Mesendoderm (in vitro differentiated cells): ENCODE data around the gene DHX40.
"Not testable (repeated sequence)": the region's sequence is repeated elsewhere in the genome, so short reads cannot be mapped to it uniquely, and the experiment has no call there.

Experiments used
- DNase-seq: peaks from one replicate; pipeline ENCODE4 v3.0.0; 2013
- H2AK5ac ChIP-seq: 2 replicates; pipeline ENCODE4 v1.6.1; 2013; ENCODE audit warnings: low read length, inconsistent platforms
- H2BK120ac ChIP-seq: 2 replicates; pipeline ENCODE4 v1.6.1; 2013; ENCODE audit warnings: low read depth, mild to moderate bottlenecking, low read length, moderate library complexity, mixed read lengths
- H2BK15ac ChIP-seq: replicated peaks from 2 replicates; pipeline ENCODE4 v1.6.1; 2013; ENCODE audit warnings: low read depth, mild to moderate bottlenecking, moderate library complexity
- H2BK5ac ChIP-seq: 2 replicates; pipeline ENCODE4 v1.6.1; 2013; ENCODE audit warnings: low read length, inconsistent platforms
- H3K18ac ChIP-seq: 2 replicates; pipeline ENCODE4 v1.6.1; 2013; ENCODE audit warnings: mild to moderate bottlenecking, low read length, mixed read lengths
- H3K23ac ChIP-seq: one replicate; pipeline ENCODE4 v1.6.1; 2013; ENCODE audit warnings: low read length
- H3K27ac ChIP-seq: 2 replicates; pipeline ENCODE4 v1.5.1; 2013; ENCODE audit warnings: low read depth, mild to moderate bottlenecking, inconsistent platforms, low read length, moderate library complexity
- H3K27me3 ChIP-seq: 2 replicates; pipeline ENCODE4 v1.6.1; 2013; ENCODE audit warnings: low read length, control low read depth, mild to moderate bottlenecking, inconsistent platforms; ENCODE audit not compliant: insufficient read depth, poor library complexity
- H3K36me3 ChIP-seq: 2 replicates; pipeline ENCODE4 v1.6.1; 2013; ENCODE audit warnings: low read length, inconsistent platforms; ENCODE audit not compliant: control insufficient read depth, insufficient read depth
- H3K4ac ChIP-seq: one replicate; pipeline ENCODE4 v1.6.1; 2013; ENCODE audit warnings: low read depth, mild to moderate bottlenecking, low read length, moderate library complexity
- H3K4me1 ChIP-seq: 2 replicates; pipeline ENCODE4 v1.6.1; 2013; ENCODE audit warnings: low read depth, low read length, inconsistent platforms; ENCODE audit not compliant: control insufficient read depth
- H3K4me2 ChIP-seq: 2 replicates; pipeline ENCODE4 v1.6.1; 2013; ENCODE audit warnings: low read length
- H3K4me3 ChIP-seq: 2 replicates; pipeline ENCODE4 v1.5.1; 2013; ENCODE audit warnings: mild to moderate bottlenecking, low read length
- H3K56ac ChIP-seq: one replicate; pipeline ENCODE4 v1.6.1; 2013; ENCODE audit warnings: low read length
- H3K79me1 ChIP-seq: 2 replicates; pipeline ENCODE4 v1.6.1; 2013; ENCODE audit warnings: low read length, inconsistent platforms
- H3K79me2 ChIP-seq: 2 replicates; pipeline ENCODE4 v1.6.1; 2013; ENCODE audit warnings: mild to moderate bottlenecking, low read length; ENCODE audit not compliant: control insufficient read depth, insufficient read depth
- H3K9ac ChIP-seq: 2 replicates; pipeline ENCODE4 v1.6.1; 2013; ENCODE audit warnings: low read length, inconsistent platforms
- H4K5ac ChIP-seq: one replicate; pipeline ENCODE4 v1.6.1; 2013; ENCODE audit warnings: low read length
- H4K8ac ChIP-seq: one replicate; pipeline ENCODE4 v1.6.1; 2013; ENCODE audit warnings: low read depth, mild to moderate bottlenecking, control low read depth, low read length, moderate library complexity
- WGBS: extraction: QIAGEN DNeasy Blood & Tissue Kit; methylation state at CpG from one replicate; pipeline ENCODE4 v1.1.7; 2013; ENCODE audit warnings: low lambda C conversion rate, missing lambda C conversion rate; ENCODE audit not compliant: insufficient coverage; ENCODE audit errors: extremely low coverage; 5-methylcytosine and 5-hydroxymethylcytosine counted together

The DHX40 gene

GRCh38 chr17:59547131-59547915, 18.1 kb upstream of the DHX40 start:
- no peaks in the 10 kb centered on the region for H3K79me1 ChIP-seq
- no peak overlapping the region for H3K4me3 ChIP-seq
- DNase-seq: no peak
- H3K4ac ChIP-seq: no peak overlapping the region
- H4K5ac ChIP-seq: no peak overlapping the region
- H3K27me3 ChIP-seq: no peaks in the 10 kb centered on the region
- H3K23ac ChIP-seq: no peak overlapping the region
- no peaks in the 10 kb centered on the region for H3K36me3 ChIP-seq
- no peak overlapping the region for H2BK120ac ChIP-seq
- H2AK5ac ChIP-seq: no peak overlapping the region
- no peak overlapping the region for H3K18ac ChIP-seq
- no peak overlapping the region for H3K4me2 ChIP-seq
- H3K4me1 ChIP-seq: no peaks in the 10 kb centered on the region
- H3K27ac ChIP-seq: no peak overlapping the region
- H3K56ac ChIP-seq: no peak overlapping the region
- H3K9ac ChIP-seq: no peak overlapping the region
- no peak overlapping the region for H4K8ac ChIP-seq
- H2BK5ac ChIP-seq: no peak overlapping the region
- no CpG with 5 or more reads among the region's 9 CpGs for WGBS
- no peak overlapping the region for H2BK15ac ChIP-seq
- H3K79me2 ChIP-seq: no peaks in the 10 kb centered on the region

- not testable (repeated sequence) for H3K4ac ChIP-seq, H3K56ac ChIP-seq, H2AK5ac ChIP-seq, H3K18ac ChIP-seq, H3K79me1 ChIP-seq, H3K4me1 ChIP-seq, H3K23ac ChIP-seq, H2BK5ac ChIP-seq, H3K4me2 ChIP-seq, H3K79me2 ChIP-seq, H2BK15ac ChIP-seq, H3K4me3 ChIP-seq, H4K5ac ChIP-seq, H3K27ac ChIP-seq, H3K9ac ChIP-seq, H4K8ac ChIP-seq, H2BK120ac ChIP-seq, H3K36me3 ChIP-seq, H3K27me3 ChIP-seq
- peak; percentile 16 for DNase-seq
- no CpG with 5 or more reads among the region's 10 CpGs for WGBS
Observed at GRCh38 chr17:59548985-59549384, 16.4 kb upstream of the DHX40 start.

- no peak overlapping the region for H3K9ac ChIP-seq
- no peak overlapping the region for H4K5ac ChIP-seq
- H2AK5ac ChIP-seq: no peak overlapping the region
- DNase-seq: no peak
- no peak overlapping the region for H3K4ac ChIP-seq
- no peaks in the 10 kb centered on the region for H3K36me3 ChIP-seq
- H3K23ac ChIP-seq: no peak overlapping the region
- no peak overlapping the region for H3K27ac ChIP-seq
- H2BK5ac ChIP-seq: no peak overlapping the region
- no peaks in the 10 kb centered on the region for H3K4me1 ChIP-seq
- H4K8ac ChIP-seq: no peak overlapping the region
- H3K4me3 ChIP-seq: no peak overlapping the region
- H3K79me2 ChIP-seq: no peaks in the 10 kb centered on the region
- no peaks in the 10 kb centered on the region for H3K79me1 ChIP-seq
- no peak overlapping the region for H3K4me2 ChIP-seq
- no peak overlapping the region for H3K18ac ChIP-seq
- H3K56ac ChIP-seq: no peak overlapping the region
- no peaks in the 10 kb centered on the region for H3K27me3 ChIP-seq
- no peak overlapping the region for H2BK15ac ChIP-seq
- WGBS: no CpG with 5 or more reads among the region's 4 CpGs
- no peak overlapping the region for H2BK120ac ChIP-seq
Observed at GRCh38 chr17:59550703-59551102, 14.7 kb upstream of the DHX40 start.

GRCh38 chr17:59558039-59558438, 7.4 kb upstream of the DHX40 start:
- Histone ChIP-seq H3K18ac (no peak overlapping the region), H2AK5ac (no peak overlapping the region), H3K56ac (no peak overlapping the region), H2BK5ac (no peak overlapping the region), H4K8ac (no peak overlapping the region), H3K79me1 (no peaks in the 10 kb centered on the region), H3K79me2 (no peaks in the 10 kb centered on the region), H3K9ac (no peak overlapping the region), H3K4me2 (no peak overlapping the region), H2BK120ac (no peak overlapping the region), H3K27ac (no peak overlapping the region), H3K27me3 (no peaks in the 10 kb centered on the region), H3K4me3 (no peak overlapping the region), H3K4ac (no peak overlapping the region), H3K36me3 (no peaks in the 10 kb centered on the region), H4K5ac (no peak overlapping the region), H3K23ac (no peak overlapping the region), H3K4me1 (no peaks in the 10 kb centered on the region), H2BK15ac (no peak overlapping the region)
- no CpG with 5 or more reads among the region's 7 CpGs for WGBS
- DNase-seq: no peak

- Histone ChIP-seq H3K4me2 (no peak overlapping the region), H3K56ac (no peak overlapping the region), H3K4me1 (no peaks in the 10 kb centered on the region), H3K18ac (no peak overlapping the region), H3K23ac (no peak overlapping the region), H3K4me3 (no peak overlapping the region), H4K5ac (no peak overlapping the region), H3K9ac (no peak overlapping the region), H3K79me2 (no peaks in the 10 kb centered on the region), H3K36me3 (no peaks in the 10 kb centered on the region), H3K4ac (no peak overlapping the region), H3K79me1 (no peaks in the 10 kb centered on the region), H2BK5ac (no peak overlapping the region), H4K8ac (no peak overlapping the region), H2BK15ac (no peak overlapping the region), H2BK120ac (no peak overlapping the region), H3K27me3 (no peaks in the 10 kb centered on the region), H2AK5ac (no peak overlapping the region), H3K27ac (no peak overlapping the region)
- no peak for DNase-seq
Observed at GRCh38 chr17:59558953-59559352, 6.5 kb upstream of the DHX40 start.

GRCh38 chr17:59561042-59561441, 4.4 kb upstream of the DHX40 start:
- Histone ChIP-seq H3K27me3 (no peaks in the 10 kb centered on the region), H4K5ac (no peak overlapping the region), H3K23ac (no peak overlapping the region), H3K9ac (no peak overlapping the region), H3K4ac (no peak overlapping the region), H3K36me3 (no peaks in the 10 kb centered on the region), H2BK5ac (no peak overlapping the region), H3K18ac (no peak overlapping the region), H3K4me3 (no peak overlapping the region), H3K79me2 (peaks cover under 1% of the 10 kb centered on the region), H2AK5ac (no peak overlapping the region), H3K79me1 (no peaks in the 10 kb centered on the region), H2BK120ac (no peak overlapping the region), H3K4me1 (no peaks in the 10 kb centered on the region), H3K56ac (no peak overlapping the region), H2BK15ac (no peak overlapping the region), H3K27ac (no peak overlapping the region), H4K8ac (no peak overlapping the region), H3K4me2 (no peak overlapping the region)
- no CpG with 5 or more reads among the region's 2 CpGs for WGBS
- DNase-seq: peak; percentile 68
